Neuronal stem cell (in vitro differentiated cells): ENCODE data around the gene PAPOLB.

Source experiments
- DNase-seq: peaks from one replicate; pipeline ENCODE4 v3.0.0-alpha.2; 2013; ENCODE audit warnings: low spot score
- H2AFZ ChIP-seq: one replicate; pipeline ENCODE4 v1.6.1; 2013; ENCODE audit warnings: mild to moderate bottlenecking, low read length, inconsistent platforms
- H2AK5ac ChIP-seq: 2 replicates; pipeline ENCODE4 v1.6.1; 2013; ENCODE audit warnings: low read depth, mild to moderate bottlenecking, inconsistent platforms, low read length, moderate library complexity, mixed read lengths
- H2BK120ac ChIP-seq: 2 replicates; pipeline ENCODE4 v1.6.1; 2013; ENCODE audit warnings: low read depth, mild to moderate bottlenecking, inconsistent platforms, low read length, moderate library complexity, mixed read lengths
- H2BK12ac ChIP-seq: one replicate; pipeline ENCODE4 v1.6.1; 2013; ENCODE audit warnings: low read length, inconsistent platforms
- H2BK15ac ChIP-seq: 2 replicates; pipeline ENCODE4 v1.6.1; 2013; ENCODE audit warnings: mild to moderate bottlenecking, low read length, inconsistent platforms, mixed read lengths
- H2BK5ac ChIP-seq: one replicate; pipeline ENCODE4 v1.6.1; 2013; ENCODE audit warnings: inconsistent platforms, mild to moderate bottlenecking, low read length, moderate library complexity
- H3K14ac ChIP-seq: one replicate; pipeline ENCODE4 v1.6.1; 2013; ENCODE audit warnings: low read length, inconsistent platforms
- H3K18ac ChIP-seq: 2 replicates; pipeline ENCODE4 v1.6.1; 2013; ENCODE audit warnings: low read length, inconsistent platforms
- H3K23ac ChIP-seq: 2 replicates; pipeline ENCODE4 v1.6.1; 2013; ENCODE audit warnings: low read depth, mild to moderate bottlenecking, mixed read lengths, low read length, inconsistent platforms; ENCODE audit not compliant: poor library complexity
- H3K27ac ChIP-seq: replicated peaks from 3 replicates; pipeline ENCODE4 v1.5.1; 2013; ENCODE audit warnings: low read length, inconsistent platforms
- H3K27me3 ChIP-seq, 3 experiments: 2 replicates each; pipeline ENCODE4 v1.6.1; 2013; ENCODE audit warnings: low read length in 3 of 3, mild to moderate bottlenecking in 2 of 3, inconsistent platforms in 1 of 3, low read depth in 1 of 3, mixed read lengths in 1 of 3, moderate library complexity in 1 of 3; ENCODE audit not compliant: control insufficient read depth in 3 of 3, insufficient read depth in 3 of 3
- H3K36me3 ChIP-seq, 2 donors: replicated peaks in 1 of 2; 2 replicates each; pipeline ENCODE4 v1.6.1; 2013; ENCODE audit warnings: low read length in 2 of 2; ENCODE audit not compliant: control insufficient read depth in 2 of 2, insufficient read depth in 2 of 2
- H3K4ac ChIP-seq: 2 replicates; pipeline ENCODE4 v1.6.1; 2013; ENCODE audit warnings: inconsistent platforms, mild to moderate bottlenecking, low read length, moderate library complexity
- H3K4me1 ChIP-seq, 2 donors: 1 replicate in 1 of 2; 2 replicates in 1 of 2; pipeline ENCODE4 v1.6.1; 2013; ENCODE audit warnings: low read length in 2 of 2, low read depth in 1 of 2; ENCODE audit not compliant: control insufficient read depth in 2 of 2, insufficient read depth in 1 of 2
- H3K4me2 ChIP-seq: one replicate; pipeline ENCODE4 v1.6.1; 2013; ENCODE audit warnings: mild to moderate bottlenecking, low read length, inconsistent platforms; ENCODE audit not compliant: insufficient read depth, poor library complexity, severe bottlenecking
- H3K4me3 ChIP-seq, 2 donors: 2 replicates each; pipeline ENCODE4 v1.5.1; 2013; ENCODE audit warnings: low read length in 2 of 2, mild to moderate bottlenecking in 2 of 2, inconsistent platforms in 1 of 2, moderate library complexity in 1 of 2
- H3K79me1 ChIP-seq: one replicate; pipeline ENCODE4 v1.6.1; 2013; ENCODE audit warnings: low read depth, mild to moderate bottlenecking, inconsistent platforms, low read length, moderate library complexity
- H3K9ac ChIP-seq: one replicate; pipeline ENCODE4 v1.6.1; 2013; ENCODE audit warnings: mild to moderate bottlenecking, low read depth, low read length, inconsistent platforms; ENCODE audit not compliant: poor library complexity
- H3K9me3 ChIP-seq, 2 donors: replicated peaks in 1 of 2; 2 replicates each; pipeline versions ENCODE3 to v1.6.1; 2013; ENCODE audit warnings: low read length in 2 of 2, mild to moderate bottlenecking in 2 of 2, inconsistent platforms in 1 of 2, low read depth in 1 of 2, mixed read lengths in 1 of 2, moderate library complexity in 1 of 2; ENCODE audit not compliant: control insufficient read depth in 2 of 2, insufficient read depth in 1 of 2
- H4K8ac ChIP-seq: one replicate; pipeline ENCODE4 v1.6.1; 2013; ENCODE audit warnings: low read depth, mild to moderate bottlenecking, inconsistent platforms, low read length, moderate library complexity
- H4K91ac ChIP-seq: one replicate; pipeline ENCODE4 v1.6.1; 2013; ENCODE audit warnings: low read length, low read depth, mild to moderate bottlenecking, inconsistent platforms; ENCODE audit not compliant: poor library complexity
- WGBS, 2 donors: extraction: QIAGEN DNeasy Blood & Tissue Kit; methylation state at CpG; one replicate each; pipeline ENCODE4 v1.1.7; 2013; ENCODE audit warnings: missing lambda C conversion rate in 2 of 2, mixed read lengths in 1 of 2; ENCODE audit not compliant: insufficient read length in 2 of 2, insufficient replicate concordance in 1 of 2; ENCODE audit errors: extremely low coverage in 2 of 2; 5-methylcytosine and 5-hydroxymethylcytosine counted together

The PAPOLB gene

DNA sequence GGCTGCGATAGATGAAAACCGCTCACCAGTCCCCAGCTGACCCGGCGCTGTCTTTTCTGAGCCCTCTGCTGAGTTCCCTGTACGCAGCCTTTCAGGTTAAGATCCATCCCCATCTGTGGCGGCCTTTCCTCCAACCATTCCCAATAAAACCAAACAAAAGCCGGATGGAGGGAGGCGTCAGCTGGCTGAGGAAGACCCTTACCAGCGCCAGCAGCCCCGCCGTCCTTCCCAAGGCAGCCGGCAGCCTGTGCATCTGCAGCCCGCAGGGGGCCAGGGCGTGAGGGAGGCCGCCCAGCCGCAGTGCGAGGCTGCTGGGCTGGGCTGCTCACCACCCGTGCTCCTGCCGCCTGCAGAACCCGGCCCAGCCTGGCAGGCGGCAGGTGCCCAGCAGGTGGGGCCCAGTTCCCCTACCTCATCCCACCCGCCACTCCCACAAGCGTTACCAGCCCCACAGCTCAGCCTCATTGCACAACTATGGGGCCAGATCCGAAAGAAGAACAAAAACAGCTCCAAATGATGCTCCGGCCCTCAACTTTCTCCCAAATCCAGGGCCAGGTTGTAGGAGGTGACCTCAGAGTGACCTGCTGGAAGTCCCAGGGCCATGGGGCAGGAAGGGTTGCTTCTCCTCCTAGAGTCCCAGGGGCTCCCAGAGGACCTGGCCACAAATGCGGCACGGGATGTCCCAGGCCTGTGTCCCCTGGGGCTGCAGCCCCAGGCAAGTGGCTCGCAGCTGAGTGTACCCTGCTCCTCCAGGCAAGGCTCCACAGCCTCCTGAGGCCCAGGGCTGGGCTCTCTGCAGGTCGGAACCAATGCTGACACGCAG is 23.8 kb downstream of the PAPOLB start:
- Histone ChIP-seq H2BK120ac (no peak overlapping the region), H3K36me3 (peaks cover 0 to 13% of the 10 kb centered on the region in 2 donors), H2BK12ac (no peak overlapping the region), H2BK15ac (no peak overlapping the region), H3K79me1 (peaks cover 4% of the 10 kb centered on the region), H3K27ac (peak overlapping the region; percentile 5), H3K4me1 (peaks cover 13 to 14% of the 10 kb centered on the region in 2 donors), H3K4me2 (no peak overlapping the region), H2AFZ (peak overlapping the region; percentile 70), H3K18ac (peak overlapping the region; percentile 88), H3K14ac (peak overlapping the region; percentile 92), H4K91ac (no peak overlapping the region), H3K9ac (peak overlapping the region; percentile 14), H3K27me3 (no peaks in the 10 kb centered on the region), H3K4me3 (no peak overlapping the region), H4K8ac (no peak overlapping the region), H2BK5ac (peak overlapping the region; percentile 95), H3K4ac (no peak overlapping the region), H3K23ac (peak overlapping the region; percentile 88), H2AK5ac (peak overlapping the region; percentile 48), H3K9me3 (no peaks in the 10 kb centered on the region)
- WGBS, 2 donors: no CpG with 5 or more reads among the region's 30 CpGs
- DNase-seq: no peak

- no CpG with 5 or more reads among the region's 22 CpGs for WGBS, 2 donors
- Histone ChIP-seq H2BK5ac (no peak overlapping the region), H2AK5ac (peak overlapping the region; percentile 31), H3K23ac (peak overlapping the region; percentile 3), H2BK12ac (peak overlapping the region; percentile 16), H3K27ac (peak overlapping the region; percentile 5), H3K4ac (no peak overlapping the region), H2BK15ac (no peak overlapping the region), H3K14ac (peak overlapping the region; percentile 92), H2AFZ (peak overlapping the region; percentile 70), H3K36me3 (peaks cover 2 to 15% of the 10 kb centered on the region in 2 donors), H3K79me1 (peaks cover 4% of the 10 kb centered on the region), H4K91ac (peak overlapping the region; percentile 14), H3K4me3 (peak overlapping the region in 1 of 2 donors; percentile 64), H3K4me2 (no peak overlapping the region), H2BK120ac (no peak overlapping the region), H3K9ac (peak overlapping the region; percentile 74), H4K8ac (no peak overlapping the region), H3K4me1 (peaks cover 13 to 14% of the 10 kb centered on the region in 2 donors), H3K27me3 (no peaks in the 10 kb centered on the region), H3K18ac (peak overlapping the region; percentile 76), H3K9me3 (no peaks in the 10 kb centered on the region)
- DNase-seq: no peak
Measured at GRCh38 chr7:4837041-4837802, 24.6 kb downstream of the PAPOLB start.

GRCh38 chr7:4836206-4836661 is 25.6 kb downstream of the PAPOLB start:
- H3K27me3 ChIP-seq: no peaks in the 10 kb centered on the region
- peaks cover 13 to 14% of the 10 kb centered on the region in 2 donors for H3K4me1 ChIP-seq
- peak overlapping the region; percentile 24 for H2BK5ac ChIP-seq
- no CpG with 5 or more reads among the region's 30 CpGs for WGBS, 2 donors
- peaks cover 4% of the 10 kb centered on the region for H3K79me1 ChIP-seq
- peak overlapping the region; percentile 48 for H3K18ac ChIP-seq
- H3K4me3 ChIP-seq: no peak overlapping the region
- peaks cover 2 to 15% of the 10 kb centered on the region in 2 donors for H3K36me3 ChIP-seq
- H3K9ac ChIP-seq: no peak overlapping the region
- peak overlapping the region; percentile 10 for H2BK12ac ChIP-seq
- H2BK15ac ChIP-seq: peak overlapping the region; percentile 49
- H4K8ac ChIP-seq: peak overlapping the region; percentile 43
- no peak for DNase-seq
- H3K27ac ChIP-seq: no peak overlapping the region
- peak overlapping the region; percentile 82 for H3K14ac ChIP-seq
- no peak overlapping the region for H3K4me2 ChIP-seq
- no peak overlapping the region for H2AFZ ChIP-seq
- peak overlapping the region; percentile 46 for H2AK5ac ChIP-seq
- H2BK120ac ChIP-seq: peak overlapping the region; percentile 8
- H3K4ac ChIP-seq: no peak overlapping the region
- H3K9me3 ChIP-seq: no peaks in the 10 kb centered on the region
- no peak overlapping the region for H4K91ac ChIP-seq
- peak overlapping the region; percentile 31 for H3K23ac ChIP-seq
